WTC11 (cell line): ENCODE measurements around the gene CHTF18. TPM values are rescaled to one million over a fixed set of nuclear protein-coding genes. Genes with fewer than 3 reads are reported as not detected.

Experiments used
- ATAC-seq: fragments of 200-7000 bp; cut with Tn5 transposase; 2 replicates; pipeline ENCODE4 v1.10.0; 2021; ENCODE audit warnings: mild to moderate bottlenecking, moderate library complexity
- CTCF ChIA-PET: fragments of 300-600 bp; sonication (Branson Sonifier 250); formaldehyde crosslinking; loops from one replicate; lab custom pipeline; 2021; ENCODE audit warnings: antibody characterized with exemption; lab: Charles Lee
- POLR2A ChIA-PET: fragments of 350-600 bp; sonication (Branson Sonifier 250); formaldehyde crosslinking; loops from one replicate; lab custom pipeline; 2021; ENCODE audit warnings: antibody characterized with exemption; lab: Charles Lee
- DNase-seq: peaks from one replicate; pipeline ENCODE4 v3.0.0; 2021; ENCODE audit warnings: low spot score
- H3K27ac Mint-ChIP-seq: 2 replicates; pipeline ENCODE4 v1.8.0; 2021; ENCODE audit warnings: mixed read lengths
- H3K27me3 Mint-ChIP-seq: 2 replicates; pipeline ENCODE4 v1.8.0; 2021; ENCODE audit warnings: low read depth, mild to moderate bottlenecking, moderate library complexity, mixed read lengths
- H3K36me3 Mint-ChIP-seq: 2 replicates; pipeline ENCODE4 v1.8.0; 2021; ENCODE audit warnings: mixed read lengths
- H3K4me1 Mint-ChIP-seq: 2 replicates; pipeline ENCODE4 v1.8.0; 2022; ENCODE audit warnings: mixed read lengths
- H3K4me3 Mint-ChIP-seq: 2 replicates; pipeline ENCODE4 v1.8.0; 2021; ENCODE audit warnings: mild to moderate bottlenecking, moderate library complexity, mixed read lengths
- H3K9me3 Mint-ChIP-seq: 2 replicates; pipeline ENCODE4 v1.8.0; 2021; ENCODE audit warnings: mixed read lengths
- AR ChIP-seq: fragments of 250-450 bp; sonication (Bioruptor Pico); IDR thresholded peaks from 2 replicates; pipeline ENCODE4 v1.9.0; 2021; ENCODE audit warnings: mild to moderate bottlenecking
- ATF1 ChIP-seq: sonication (generic); formaldehyde crosslinking; IDR thresholded peaks from 2 replicates; pipeline ENCODE4 v1.8.1; 2023; ENCODE audit warnings: mild to moderate bottlenecking, moderate library complexity, missing genetic modification reagents
- CBFB ChIP-seq: sonication (generic); formaldehyde crosslinking; IDR thresholded peaks from 2 replicates; pipeline ENCODE4 v1.8.1; 2022; ENCODE audit warnings: mild to moderate bottlenecking, low read depth, missing genetic modification reagents
- ETV6 ChIP-seq: sonication (generic); formaldehyde crosslinking; IDR thresholded peaks from 2 replicates; pipeline ENCODE4 v1.8.1; 2022; ENCODE audit warnings: mild to moderate bottlenecking, missing genetic modification reagents
- GABPB1 ChIP-seq: sonication (generic); formaldehyde crosslinking; IDR thresholded peaks from 2 replicates; pipeline ENCODE4 v1.8.1; 2023; ENCODE audit warnings: mild to moderate bottlenecking, missing genetic modification reagents
- GTF2I ChIP-seq: fragments of 250-450 bp; sonication (Bioruptor Pico); conservative IDR thresholded peaks from 2 replicates; pipeline ENCODE4 v1.4.0; 2021; ENCODE audit warnings: mild to moderate bottlenecking
- MXD4 ChIP-seq: fragments of 250-450 bp; sonication (Bioruptor Pico); IDR thresholded peaks from 2 replicates; pipeline ENCODE4 v1.8.0; 2021; ENCODE audit warnings: mild to moderate bottlenecking, moderate library complexity, borderline replicate concordance
- NFE2L1 ChIP-seq: sonication (generic); formaldehyde crosslinking; IDR thresholded peaks from 2 replicates; pipeline ENCODE4 v1.8.1; 2023; ENCODE audit warnings: missing genetic modification reagents
- PRDM15 ChIP-seq: sonication (generic); formaldehyde crosslinking; IDR thresholded peaks from 2 replicates; pipeline ENCODE4 v1.8.0; 2022; ENCODE audit warnings: missing genetic modification reagents
- PREB ChIP-seq: sonication (generic); formaldehyde crosslinking; IDR thresholded peaks from 2 replicates; pipeline ENCODE4 v1.8.1; 2022; ENCODE audit warnings: mild to moderate bottlenecking, missing genetic modification reagents, moderate library complexity, borderline replicate concordance
- RELA ChIP-seq: sonication (generic); formaldehyde crosslinking; IDR thresholded peaks from 2 replicates; pipeline ENCODE4 v1.8.1; 2022; ENCODE audit warnings: missing genetic modification reagents, mild to moderate bottlenecking, borderline replicate concordance
- SMAD4 ChIP-seq: sonication (generic); formaldehyde crosslinking; IDR thresholded peaks from 2 replicates; pipeline ENCODE4 v1.8.0; 2022; ENCODE audit warnings: mild to moderate bottlenecking, missing genetic modification reagents
- TEAD1 ChIP-seq: sonication (generic); formaldehyde crosslinking; IDR thresholded peaks from 2 replicates; pipeline ENCODE4 v1.8.0; 2022; ENCODE audit warnings: mild to moderate bottlenecking, missing genetic modification reagents
- ZNF317 ChIP-seq: sonication (generic); formaldehyde crosslinking; IDR thresholded peaks from 2 replicates; pipeline ENCODE4 v1.8.1; 2023; ENCODE audit warnings: low read depth, mild to moderate bottlenecking, moderate library complexity, missing genetic modification reagents, borderline replicate concordance
- ZNF423 ChIP-seq: fragments of 250-450 bp; sonication (Bioruptor Pico); IDR thresholded peaks from 2 replicates; pipeline ENCODE4 v2.1.2; 2022; ENCODE audit warnings: mild to moderate bottlenecking, moderate library complexity
- ZNF512 ChIP-seq: sonication (generic); formaldehyde crosslinking; IDR thresholded peaks from 2 replicates; pipeline ENCODE4 v1.8.1; 2022; ENCODE audit warnings: missing genetic modification reagents, borderline replicate concordance
- total RNA-seq: library from RNA; stranded (reverse); gene quantifications from 3 replicates; pipeline ENCODE4 v1.2.3, GENCODE V29; 2021

Gene CHTF18
- total RNA-seq, 1 experiment from 2014 or later = 183 TPM

- no peak for TF ChIP-seq AR
- TF ChIP-seq PREB (CRISPR knock-in tag) = no peak
- TF ChIP-seq PRDM15 (CRISPR knock-in tag) = no peak
- TF ChIP-seq ZNF423 (CRISPR knock-in tag) = no peak
- TF ChIP-seq GABPB1 (CRISPR knock-in tag) = no peak
These were observed 9.3 kb downstream of the CHTF18 start (continued) for GRCh38 chr16:797686-798085.

- no peak for ATAC-seq
- POLR2A ChIA-PET = interaction anchor here (1.0 kb wide), 1 partner anchor 14 kb away, joined by 3 read pairs; no protein-coding TSS in a partner anchor
- no peak for TF ChIP-seq SMAD4 (CRISPR knock-in tag)
- TF ChIP-seq ETV6 (CRISPR knock-in tag) = no peak
- TF ChIP-seq ZNF512 (CRISPR knock-in tag) = no peak
- no peak for TF ChIP-seq ZNF317
- no peak for TF ChIP-seq ATF1 (CRISPR knock-in tag)
- no peak for TF ChIP-seq GTF2I
- no peak for TF ChIP-seq CBFB (CRISPR knock-in tag)
- TF ChIP-seq MXD4 = no peak
- no peak for TF ChIP-seq RELA (CRISPR knock-in tag)
- no peak for TF ChIP-seq AR
- no peak for TF ChIP-seq TEAD1 (CRISPR knock-in tag)
- TF ChIP-seq NFE2L1 (CRISPR knock-in tag) = no peak
These were observed 10.2 kb downstream of the CHTF18 start for GRCh38 chr16:798666-799065.

More at GRCh38 chr16:798666-799065, 10.2 kb downstream of the CHTF18 start:
- H3K9me3 Mint-ChIP-seq = no peaks in the 10 kb centered on the region
- no peak for DNase-seq
- peaks cover 27% of the 10 kb centered on the region for H3K27me3 Mint-ChIP-seq
- CTCF ChIA-PET = interaction anchor here (3.6 kb wide), 1 partner anchor 13 kb away, joined by 17 read pairs; no protein-coding TSS in a partner anchor
- no peak overlapping the region for H3K4me3 Mint-ChIP-seq
- H3K27ac Mint-ChIP-seq = no peak overlapping the region
- peaks cover 10% of the 10 kb centered on the region for H3K36me3 Mint-ChIP-seq
- H3K4me1 Mint-ChIP-seq = no peaks in the 10 kb centered on the region
